Measurements from ENCODE around the gene PTPRG.

Gene PTPRG

GRCh38 chr3:62277986-62278385 lies 716.6 kb downstream of the PTPRG start:
- no peak for TF ChIP-seq ZNF274 (IDR thresholded peaks at IDR 0.05; ENCODE audit: low read depth, low read length)
- no peak overlapping the region for H3K4me3 ChIP-seq (ENCODE audit: low read length)

- TF ChIP-seq ZNF274 (IDR thresholded peaks at IDR 0.05; ENCODE audit: low read depth, low read length): no peak
Measured at GRCh38 chr3:62281726-62282125, 720.4 kb downstream of the PTPRG start.

DNA sequence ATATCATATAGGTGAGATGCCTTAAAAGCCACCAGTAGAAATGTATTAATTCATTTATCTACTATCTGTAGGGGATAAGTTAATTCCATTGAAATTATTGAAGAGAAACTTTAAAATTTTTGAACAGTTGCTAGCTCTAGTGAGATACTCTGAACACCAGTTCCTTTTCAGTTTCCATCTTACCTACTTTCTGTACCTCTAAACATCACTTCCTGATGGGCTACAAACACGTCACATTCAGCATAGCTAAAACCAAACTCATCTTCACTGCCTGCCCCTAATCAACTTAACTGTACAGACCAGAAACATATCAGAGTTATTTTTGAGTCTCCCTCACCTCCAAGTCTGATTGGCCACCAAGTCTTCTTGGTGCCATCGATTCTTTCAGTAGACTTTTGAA lies 723.1 kb downstream of the PTPRG start:
- H3K4me3 ChIP-seq (ENCODE audit: low read length): no peak overlapping the region
- no peak for TF ChIP-seq ZNF274 (IDR thresholded peaks at IDR 0.05; ENCODE audit: low read depth, low read length)

More at GRCh38 chr3:62281726-62282125, 720.4 kb downstream of the PTPRG start:
- no peak overlapping the region for H3K4me3 ChIP-seq (ENCODE audit: low read length)

DNA sequence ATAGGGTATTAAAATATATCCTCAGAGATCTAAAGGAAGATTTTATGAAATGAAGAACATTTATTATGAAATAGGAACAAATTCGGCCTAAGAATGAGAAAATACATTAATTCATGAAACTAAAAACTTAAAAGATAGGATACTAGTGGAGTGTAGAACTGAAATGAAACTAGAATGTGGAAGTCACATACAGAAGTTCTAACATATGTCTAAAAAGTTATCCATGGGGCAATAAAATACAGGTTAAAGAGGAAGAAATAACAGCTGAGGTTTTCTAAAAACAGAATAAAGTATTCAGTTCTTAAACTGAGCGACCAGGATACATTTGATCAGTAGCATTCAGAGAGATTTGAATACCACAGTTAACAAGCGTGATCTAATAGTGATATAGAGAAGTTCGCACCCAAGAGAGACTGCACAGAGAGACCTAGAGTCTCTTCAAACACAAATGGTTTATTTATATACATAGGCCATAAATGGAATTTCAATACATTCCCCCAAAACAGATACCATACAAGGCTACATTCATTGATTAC lies 726.1 kb downstream of the PTPRG start:
- no peak overlapping the region for H3K4me3 ChIP-seq (ENCODE audit: low read length)
- no peak for TF ChIP-seq ZNF274 (IDR thresholded peaks at IDR 0.05; ENCODE audit: low read depth, low read length)

- TF ChIP-seq ZNF274 (IDR thresholded peaks at IDR 0.05; ENCODE audit: low read depth, low read length): no peak
- no peak overlapping the region for H3K4me3 ChIP-seq (ENCODE audit: low read length)
Measured at GRCh38 chr3:62289922-62290321, 728.6 kb downstream of the PTPRG start.

DNA sequence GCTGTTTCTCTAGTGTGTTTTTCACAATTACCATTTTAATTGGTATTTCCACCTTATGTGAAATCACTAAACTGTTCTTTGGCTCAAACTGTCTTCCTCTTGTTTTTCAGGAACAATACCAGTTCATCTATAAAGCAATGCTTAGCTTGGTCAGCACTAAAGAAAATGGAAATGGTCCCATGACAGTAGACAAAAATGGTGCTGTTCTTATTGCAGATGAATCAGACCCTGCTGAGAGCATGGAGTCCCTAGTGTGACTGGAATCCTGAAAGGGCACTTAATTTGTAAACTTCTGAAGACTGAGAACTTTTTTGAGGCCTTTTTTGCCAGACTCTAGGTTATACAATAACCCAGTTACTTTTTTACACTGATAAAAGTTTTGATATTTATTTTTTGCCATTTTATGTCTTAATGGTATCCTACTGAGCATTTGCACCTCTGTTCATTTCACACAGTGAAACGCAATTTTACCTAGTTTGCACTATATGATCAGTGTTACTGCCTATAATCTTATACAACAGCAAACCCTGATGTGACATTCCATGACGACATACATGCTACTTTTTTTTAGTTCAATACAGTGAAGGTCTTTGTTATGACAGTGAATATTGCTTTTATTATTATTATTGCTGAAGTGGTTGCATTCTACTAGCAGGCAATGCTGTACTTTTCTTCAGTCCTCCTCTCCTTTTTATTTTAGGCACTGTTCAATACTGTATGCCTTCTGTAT lies 731.8 kb downstream of the PTPRG start:
- H3K4me3 ChIP-seq (ENCODE audit: low read length): no peak overlapping the region
- no peak for TF ChIP-seq ZNF274 (IDR thresholded peaks at IDR 0.05; ENCODE audit: low read depth, low read length)

GRCh38 chr3:62295571-62295970 lies 734.2 kb downstream of the PTPRG start:
- TF ChIP-seq ZNF274 (IDR thresholded peaks at IDR 0.05; ENCODE audit: low read depth, low read length): no peak
- H3K4me3 ChIP-seq (ENCODE audit: low read length): no peak overlapping the region

DNA sequence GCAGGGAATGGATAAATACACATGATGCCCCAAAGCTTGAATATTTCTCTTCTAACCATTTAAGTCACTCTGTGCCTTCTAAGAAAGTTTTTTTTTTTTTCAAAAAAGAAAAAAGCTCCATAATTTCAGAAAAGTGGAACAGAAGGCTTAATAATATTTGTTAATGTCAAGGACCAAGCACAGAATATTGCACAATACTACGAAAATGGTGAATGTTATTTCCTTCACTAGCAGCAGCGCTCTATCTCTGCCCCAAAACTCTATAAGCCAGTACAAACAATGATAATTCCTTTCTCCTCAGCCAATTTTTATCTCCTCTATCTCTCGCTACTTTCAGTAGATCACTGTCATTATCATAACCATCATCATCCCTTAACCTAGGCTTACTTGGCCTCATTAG lies 739.2 kb downstream of the PTPRG start:
- no peak overlapping the region for H3K4me3 ChIP-seq (ENCODE audit: low read length)
- TF ChIP-seq ZNF274 (IDR thresholded peaks at IDR 0.05; ENCODE audit: low read depth, low read length): no peak

DNA sequence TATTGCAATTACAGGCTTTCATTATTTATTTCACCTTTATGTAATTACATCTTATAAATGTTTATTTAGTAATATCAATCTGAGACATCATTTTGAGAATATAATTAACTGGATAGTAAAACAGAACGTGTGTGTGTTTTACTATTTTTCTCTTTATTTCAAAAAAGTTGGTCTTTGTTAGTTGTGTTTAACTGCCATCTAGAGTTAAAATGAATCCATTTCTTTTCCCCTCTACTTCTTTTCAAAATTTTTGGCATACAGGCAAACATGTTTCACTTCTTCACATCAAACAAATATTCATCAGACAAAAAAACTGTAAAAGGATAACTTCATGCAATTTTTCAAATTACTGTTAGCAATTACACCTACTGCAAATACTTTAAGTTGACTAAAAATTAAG lies 750.8 kb downstream of the PTPRG start:
- no peak for TF ChIP-seq ZNF274 (IDR thresholded peaks at IDR 0.05; ENCODE audit: low read depth, low read length)
- no peak overlapping the region for H3K4me3 ChIP-seq (ENCODE audit: low read length)

DNA sequence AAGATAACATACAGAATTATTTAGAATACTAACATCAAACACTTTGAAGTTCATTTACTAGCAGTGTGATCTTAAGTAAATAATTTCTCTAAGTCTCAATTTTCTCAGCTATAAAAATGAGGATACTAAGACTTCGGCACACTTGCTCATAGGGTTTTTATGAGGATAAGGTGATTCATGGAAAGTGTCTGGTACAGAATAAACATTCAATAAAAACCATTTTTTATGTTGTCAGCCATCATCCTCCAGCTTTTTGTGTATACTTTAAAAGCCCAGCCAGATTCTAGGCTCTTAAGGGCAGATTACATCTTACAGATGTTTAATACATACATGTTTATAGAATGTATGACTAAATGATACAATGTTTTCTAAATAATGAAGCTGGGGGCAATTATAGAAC lies 755.2 kb downstream of the PTPRG start:
- no peak for TF ChIP-seq ZNF274 (IDR thresholded peaks at IDR 0.05; ENCODE audit: low read depth, low read length)

DNA sequence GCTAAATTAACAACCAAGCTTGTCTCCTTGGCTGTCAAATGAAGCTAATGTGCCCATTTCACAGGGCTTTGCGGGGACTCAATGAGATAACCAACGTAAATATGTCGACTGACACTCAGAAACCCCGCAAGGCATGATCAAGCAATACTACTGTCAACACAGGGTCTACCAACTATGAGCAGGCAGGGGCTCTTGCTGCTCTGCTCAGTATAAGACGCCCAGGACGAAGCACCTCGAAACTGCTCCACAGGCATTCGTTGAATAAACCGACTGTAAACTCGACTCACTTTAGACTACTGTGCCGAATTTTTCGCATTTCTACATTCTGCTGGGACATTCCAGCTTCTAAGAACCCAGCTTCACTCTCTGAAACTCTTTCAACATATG lies 757.0 kb downstream of the PTPRG start:
- TF ChIP-seq ZNF274 (IDR thresholded peaks at IDR 0.05; ENCODE audit: low read depth, low read length): no peak
- peak overlapping the region; percentile 60; the same call in 1 of the 2 replicates for H3K4me3 ChIP-seq (ENCODE audit: low read length)

More for the DNA sequence above, 755.2 kb downstream of the PTPRG start:
- H3K4me3 ChIP-seq (ENCODE audit: low read length): no peak overlapping the region

DNA sequence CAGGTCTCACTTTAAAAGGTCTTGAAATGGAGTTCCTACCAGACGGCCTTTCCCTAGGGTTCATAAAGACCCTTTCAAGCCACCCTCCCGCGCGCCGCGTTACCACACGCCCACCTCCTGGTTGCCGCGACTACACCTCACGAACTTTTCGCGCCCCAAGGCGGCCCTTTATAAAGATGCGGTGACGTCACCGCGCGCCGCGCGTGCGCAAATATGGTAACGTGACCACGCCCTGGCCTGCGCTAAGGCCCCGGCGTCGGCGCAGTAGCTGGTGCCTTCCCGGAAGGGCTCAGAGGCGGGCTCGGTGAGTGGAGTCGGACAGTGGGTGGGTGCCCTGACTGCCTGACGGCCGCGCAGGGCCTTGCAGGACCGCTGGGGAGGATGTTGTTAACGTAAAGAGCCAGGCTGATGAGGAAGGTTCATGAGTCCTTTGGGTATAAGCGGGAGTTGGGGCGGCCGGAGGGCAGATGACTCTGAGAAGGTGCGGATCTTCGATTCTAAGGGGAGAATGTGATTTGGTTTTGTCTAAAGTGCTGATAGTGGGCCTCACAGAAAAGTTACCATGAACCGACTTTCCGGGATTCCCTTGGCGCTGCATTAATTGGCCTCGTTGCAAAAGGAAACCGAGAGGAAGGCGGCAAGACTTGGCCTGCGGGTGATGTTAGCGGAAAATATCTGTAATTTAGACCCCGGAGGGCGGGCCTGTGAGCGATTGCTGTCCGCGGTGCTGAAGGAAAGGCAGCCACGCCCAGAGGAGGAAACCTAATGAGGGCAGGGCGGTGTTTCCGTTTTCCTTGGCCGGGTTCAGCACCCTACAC lies 757.6 kb downstream of the PTPRG start:
- peak overlapping the region; percentile 60; the same call in 1 of the 2 replicates for H3K4me3 ChIP-seq (ENCODE audit: low read length)
- TF ChIP-seq ZNF274 (IDR thresholded peaks at IDR 0.05; ENCODE audit: low read depth, low read length): no peak

DNA sequence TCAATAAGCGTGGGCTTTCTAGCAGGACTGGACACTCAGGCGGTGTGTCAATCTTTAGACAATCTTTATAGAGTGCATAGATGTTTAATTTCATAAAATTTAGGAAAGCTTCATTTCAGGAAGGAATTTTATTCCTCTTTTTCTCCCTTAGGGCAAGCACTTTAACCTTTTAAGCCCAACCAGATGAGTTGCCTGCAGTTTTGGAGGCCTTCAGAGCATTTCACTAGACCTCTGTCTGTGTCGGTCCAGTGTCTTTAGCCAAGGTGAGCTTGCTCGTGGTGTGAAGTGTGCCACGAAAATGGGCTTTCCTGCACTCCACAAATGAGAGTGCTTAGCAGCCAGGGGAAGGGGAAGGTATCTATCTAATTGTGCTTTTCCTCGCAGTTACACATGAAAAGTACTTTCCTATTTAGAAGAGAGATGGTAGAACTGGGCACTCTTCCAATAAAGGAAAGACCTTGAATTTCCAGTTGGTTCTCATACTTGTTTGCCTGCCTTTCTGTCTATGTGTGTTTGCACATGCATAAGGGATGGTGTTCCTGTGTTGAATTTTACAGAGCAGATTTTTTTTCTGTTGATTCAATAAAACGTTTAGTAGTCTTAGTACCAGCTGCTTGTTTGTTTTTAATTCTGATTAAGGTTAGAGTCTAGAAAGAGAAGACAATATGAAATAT lies 758.3 kb downstream of the PTPRG start:
- no peak for TF ChIP-seq ZNF274 (IDR thresholded peaks at IDR 0.05; ENCODE audit: low read depth, low read length)
- peak overlapping the region; percentile 60; the same call in 1 of the 2 replicates for H3K4me3 ChIP-seq (ENCODE audit: low read length)

- no peak for TF ChIP-seq ZNF274 (IDR thresholded peaks at IDR 0.05; ENCODE audit: low read depth, low read length)
Measured at GRCh38 chr3:62323241-62323640, 761.9 kb downstream of the PTPRG start.

More at GRCh38 chr3:62323241-62323640, 761.9 kb downstream of the PTPRG start:
- H3K4me3 ChIP-seq (ENCODE audit: low read length): no peak overlapping the region
